DOHH2 (cell line): ENCODE data around the gene CDKAL1.

Experiments used
- H3F3A ChIP-seq: fragments of 200-600 bp; sonication (generic), shearing (Covaris generic); 2 replicates; pipeline ENCODE4 v1.6.0; 2016; ENCODE audit warnings: antibody characterized with exemption, mild to moderate bottlenecking; ENCODE audit not compliant: control insufficient read depth, insufficient read depth
- H3K27ac ChIP-seq: fragments of 200-600 bp; sonication (generic); 2 replicates; pipeline ENCODE4 v1.5.1; 2014; ENCODE audit warnings: low read depth, mild to moderate bottlenecking, low read length, moderate library complexity
- H3K27me3 ChIP-seq: fragments of 200-600 bp; sonication (generic); 2 replicates; pipeline ENCODE4 v1.6.1; 2014; ENCODE audit warnings: mild to moderate bottlenecking, low read length, mixed read lengths; ENCODE audit not compliant: control insufficient read depth
- H3K36me3 ChIP-seq: fragments of 200-600 bp; sonication (generic); 2 replicates; pipeline ENCODE4 v1.6.1; 2014; ENCODE audit warnings: mild to moderate bottlenecking, low read length, moderate library complexity, mixed read lengths; ENCODE audit not compliant: control insufficient read depth
- H3K4me1 ChIP-seq: fragments of 200-600 bp; sonication (generic); 2 replicates; pipeline ENCODE4 v1.6.1; 2014; ENCODE audit warnings: mild to moderate bottlenecking, low read length, mixed read lengths; ENCODE audit not compliant: control insufficient read depth
- H3K4me2 ChIP-seq: fragments of 200-600 bp; sonication (generic); 2 replicates; pipeline ENCODE4 v1.6.0; 2014; ENCODE audit warnings: mild to moderate bottlenecking, low read length, moderate library complexity
- H3K4me3 ChIP-seq: fragments of 200-600 bp; sonication (generic); 2 replicates; pipeline ENCODE4 v1.5.1; 2014; ENCODE audit warnings: mild to moderate bottlenecking, low read length, mixed read lengths
- H3K79me2 ChIP-seq: fragments of 200-600 bp; sonication (generic); 2 replicates; pipeline ENCODE4 v1.6.1; 2014; ENCODE audit warnings: mild to moderate bottlenecking, low read length, mixed read lengths; ENCODE audit not compliant: control insufficient read depth
- H3K9me2 ChIP-seq: fragments of 200-600 bp; sonication (generic); replicated peaks from 2 replicates; pipeline ENCODE4 v1.6.1; 2014; ENCODE audit warnings: mild to moderate bottlenecking, low read length, mixed read lengths; ENCODE audit not compliant: control insufficient read depth
- H3K9me3 ChIP-seq: fragments of 200-600 bp; sonication (generic); 2 replicates; pipeline ENCODE4 v1.6.1; 2014; ENCODE audit warnings: antibody characterized with exemption, low read length, mixed read lengths; ENCODE audit not compliant: control insufficient read depth, insufficient read depth
- H4K20me1 ChIP-seq: fragments of 200-600 bp; sonication (generic); 2 replicates; pipeline ENCODE4 v1.6.0; 2014; ENCODE audit warnings: low read depth, mild to moderate bottlenecking, antibody characterized with exemption, low read length, moderate library complexity; ENCODE audit not compliant: control insufficient read depth, insufficient read depth
- CTCF ChIP-seq: fragments of 200-600 bp; sonication (generic); IDR thresholded peaks from one replicate; pipeline ENCODE4 v1.5.1; 2014; ENCODE audit warnings: antibody characterized with exemption, mild to moderate bottlenecking, low read depth, low read length; ENCODE audit not compliant: poor library complexity, severe bottlenecking
- EZH2phosphoT487 ChIP-seq: fragments of 200-600 bp; sonication (generic); IDR thresholded peaks from 2 replicates; pipeline ENCODE4 v1.6.1; 2017; ENCODE audit warnings: borderline replicate concordance, mild to moderate bottlenecking, antibody characterized with exemption, low read length, moderate library complexity, mixed read lengths

Gene CDKAL1

GRCh38 chr6:21144928-21145327 is 610.7 kb downstream of the CDKAL1 start:
- no peaks in the 10 kb centered on the region for H3K4me1 ChIP-seq
- H3K27ac ChIP-seq: no peak overlapping the region
- H3K9me2 ChIP-seq: no peaks in the 10 kb centered on the region
- no peaks in the 10 kb centered on the region for H3K79me2 ChIP-seq
- no peak overlapping the region for H3K4me3 ChIP-seq
- TF ChIP-seq CTCF (no peak), EZH2phosphoT487 (no peak)
- H3K36me3 ChIP-seq: no peaks in the 10 kb centered on the region
- H4K20me1 ChIP-seq: no peaks in the 10 kb centered on the region
- H3K4me2 ChIP-seq: no peak overlapping the region
- no peaks in the 10 kb centered on the region for H3K9me3 ChIP-seq
- no peaks in the 10 kb centered on the region for H3K27me3 ChIP-seq
- no peaks in the 10 kb centered on the region for H3F3A ChIP-seq

GRCh38 chr6:21147995-21148394 is 613.7 kb downstream of the CDKAL1 start:
- Histone ChIP-seq H3F3A (no peaks in the 10 kb centered on the region), H3K4me2 (no peak overlapping the region), H3K9me3 (no peaks in the 10 kb centered on the region), H3K27ac (no peak overlapping the region), H3K4me1 (no peaks in the 10 kb centered on the region), H3K79me2 (no peaks in the 10 kb centered on the region), H3K9me2 (no peaks in the 10 kb centered on the region), H3K36me3 (no peaks in the 10 kb centered on the region), H3K27me3 (no peaks in the 10 kb centered on the region), H4K20me1 (no peaks in the 10 kb centered on the region), H3K4me3 (no peak overlapping the region)
- TF ChIP-seq EZH2phosphoT487 (no peak), CTCF (no peak)

- Histone ChIP-seq H3K4me3 (no peak overlapping the region), H3K27ac (no peak overlapping the region), H3K9me2 (no peaks in the 10 kb centered on the region), H3K4me2 (no peak overlapping the region), H3K9me3 (no peaks in the 10 kb centered on the region), H3K27me3 (no peaks in the 10 kb centered on the region), H3K36me3 (no peaks in the 10 kb centered on the region), H3K79me2 (no peaks in the 10 kb centered on the region), H4K20me1 (no peaks in the 10 kb centered on the region), H3K4me1 (no peaks in the 10 kb centered on the region), H3F3A (no peaks in the 10 kb centered on the region)
- TF ChIP-seq EZH2phosphoT487: no peak
- TF ChIP-seq CTCF: no peak
Observed at GRCh38 chr6:21149470-21149869, 615.2 kb downstream of the CDKAL1 start.

GRCh38 chr6:21150667-21151066 is 616.4 kb downstream of the CDKAL1 start:
- no peaks in the 10 kb centered on the region for H3K79me2 ChIP-seq
- H3K4me3 ChIP-seq: no peak overlapping the region

More at GRCh38 chr6:21150667-21151066, 616.4 kb downstream of the CDKAL1 start:
- Histone ChIP-seq H3F3A (no peaks in the 10 kb centered on the region), H3K9me2 (no peaks in the 10 kb centered on the region), H4K20me1 (no peaks in the 10 kb centered on the region), H3K9me3 (no peaks in the 10 kb centered on the region), H3K4me2 (no peak overlapping the region), H3K27ac (no peak overlapping the region), H3K36me3 (no peaks in the 10 kb centered on the region), H3K4me1 (no peaks in the 10 kb centered on the region), H3K27me3 (no peaks in the 10 kb centered on the region)
- no peak for TF ChIP-seq EZH2phosphoT487
- TF ChIP-seq CTCF: no peak
